Gastroesophageal sphincter (tissue), 4 donors: ENCODE measurements around the gene ATP6V1G2. TPM values are rescaled to one million over a fixed set of nuclear protein-coding genes. Genes with fewer than 3 reads are reported as not detected.

Experiments
- ATAC-seq: fragments of 150-250 bp; one replicate; pipeline ENCODE4 v1.9.1; 2016; ENCODE audit warnings: mild to moderate bottlenecking, moderate library complexity
- H3K27ac ChIP-seq, 4 donors: fragments of 200-600 bp; sonication (generic) in 3 of 4; 1 replicate in 3 of 4; 2 replicates in 1 of 4; pipeline ENCODE4 v1.5.1; 2016 to 2019
- H3K27me3 ChIP-seq: fragments of 200-600 bp; sonication (generic); one replicate; pipeline ENCODE4 v1.5.1; 2019
- H3K36me3 ChIP-seq, 2 donors: fragments of 200-600 bp; sonication (generic); one replicate each; pipeline ENCODE4 v1.5.1; 2019; ENCODE audit warnings: control low read depth in 1 of 2
- H3K4me1 ChIP-seq, 3 donors: fragments of 200-600 bp; sonication (generic); 1 replicate in 2 of 3; 2 replicates in 1 of 3; pipeline ENCODE4 v1.5.1; 2016 to 2019; ENCODE audit warnings: control low read depth in 2 of 3
- H3K4me3 ChIP-seq, 2 donors: fragments of 200-600 bp; sonication (generic); one replicate each; pipeline ENCODE4 v1.5.1; 2019; ENCODE audit warnings: mild to moderate bottlenecking in 1 of 2, moderate library complexity in 1 of 2
- H3K9me3 ChIP-seq, 3 donors: fragments of 200-600 bp; sonication (generic); one replicate each; pipeline ENCODE4 v1.5.1; 2017 to 2019; ENCODE audit warnings: control low read depth in 2 of 3
- EP300 ChIP-seq: sonication (generic); formaldehyde crosslinking; IDR thresholded peaks from one replicate; pipeline ENCODE4 v1.6.1; 2017; ENCODE audit warnings: antibody characterized with exemption, mild to moderate bottlenecking
- POLR2A ChIP-seq, 2 donors: fragments of 450-650 bp; IDR thresholded peaks; one replicate each; pipeline ENCODE4 v1.6.1; 2017; ENCODE audit warnings: antibody characterized with exemption in 2 of 2, mild to moderate bottlenecking in 2 of 2, moderate library complexity in 1 of 2
- POLR2AphosphoS5 ChIP-seq: sonication (generic); formaldehyde crosslinking; IDR thresholded peaks from one replicate; pipeline ENCODE4 v1.6.1; 2017; ENCODE audit warnings: antibody characterized with exemption
- WGBS, 2 donors: methylation state at CpG; one replicate each; pipeline ENCODE4 v1.1.5; 2018; ENCODE audit warnings: low coverage in 1 of 2; 5-methylcytosine and 5-hydroxymethylcytosine counted together
- total RNA-seq, 4 donors: library from RNA; depleted of rRNA; stranded (reverse); fragments of >200 nt; gene quantifications; one replicate each; pipeline ENCODE4 v1.1.0, GENCODE V29; 2016
- TF ChIP-seq, protein P1 (sequence below), 4 experiments: fragments of 200-600 bp in 2 of 4; fragments of 450-650 bp in 2 of 4; sonication (generic) in 1 of 4; IDR thresholded peaks; one replicate each; pipeline ENCODE4 v1.5.1; 2017 to 2019; ENCODE audit warnings: antibody characterized with exemption in 4 of 4, mild to moderate bottlenecking in 2 of 4, moderate library complexity in 2 of 4

ATP6V1G2 gene
- total RNA-seq, 4 donors from 2014 or later: 1.3 to 5.7 (median 2.9) TPM

DNA sequence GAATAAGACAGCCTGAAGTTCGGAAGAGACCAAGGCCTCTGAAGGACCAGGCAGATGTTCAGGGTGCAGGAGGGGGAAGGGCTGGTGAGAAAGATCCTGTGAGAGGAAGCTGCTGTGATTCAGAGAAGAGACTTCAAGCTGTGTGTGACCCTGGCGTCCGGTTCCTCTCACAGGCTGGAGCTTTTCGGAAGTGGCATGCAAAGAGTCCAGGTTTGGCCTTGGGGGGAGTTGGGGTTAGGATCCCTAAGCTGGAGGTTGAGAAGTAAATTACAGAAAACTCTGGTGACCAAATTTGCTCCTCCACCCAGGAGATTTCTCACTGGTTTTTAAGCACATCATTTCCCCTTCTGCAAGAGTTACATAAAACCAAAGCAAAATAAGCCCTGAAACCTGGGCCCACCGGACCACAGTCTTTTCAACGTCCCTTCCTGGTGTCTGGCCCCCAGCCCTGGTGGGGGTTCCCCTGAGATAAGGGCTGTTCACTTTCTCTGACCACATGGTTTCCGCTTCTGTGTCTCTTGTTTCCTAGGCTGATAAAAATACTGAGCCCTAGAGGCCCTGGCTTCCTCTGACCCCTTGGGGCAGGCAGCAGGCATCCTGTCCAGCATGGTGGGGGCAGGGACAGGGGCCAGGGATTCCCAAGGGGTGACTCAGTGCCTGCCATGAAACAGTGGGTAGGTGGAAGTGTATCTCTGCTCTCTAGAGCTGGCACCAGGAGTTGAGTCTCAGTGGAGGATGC lies 13.7 kb upstream of the ATP6V1G2 start:
- no peak for TF ChIP-seq POLR2A (IDR thresholded peaks at IDR 0.05)
- peak; percentile 65 for TF ChIP-seq POLR2AphosphoS5
- Histone ChIP-seq H3K36me3 (peaks cover 0 to 62% of the 10 kb centered on the region in 2 donors), H3K4me3 (no peak overlapping the region), H3K9me3 (no peaks in the 10 kb centered on the region), H3K27ac (peak overlapping the region in 3 of 4 donors; percentile 48 to 64 (median 56)), H3K27me3 (no peaks in the 10 kb centered on the region), H3K4me1 (peaks cover 0 to 39% (median 0%) of the 10 kb centered on the region in 3 donors)
- ATAC-seq: peak; percentile 70
- 66 to 79% methylated on average over 6 to 7 of the region's 7 CpGs for WGBS, 2 donors

- no peaks in the 10 kb centered on the region for H3K9me3 ChIP-seq
- TF ChIP-seq POLR2A (IDR thresholded peaks at IDR 0.05): no peak
- no peak for TF ChIP-seq EP300
- TF ChIP-seq, protein P1, sequence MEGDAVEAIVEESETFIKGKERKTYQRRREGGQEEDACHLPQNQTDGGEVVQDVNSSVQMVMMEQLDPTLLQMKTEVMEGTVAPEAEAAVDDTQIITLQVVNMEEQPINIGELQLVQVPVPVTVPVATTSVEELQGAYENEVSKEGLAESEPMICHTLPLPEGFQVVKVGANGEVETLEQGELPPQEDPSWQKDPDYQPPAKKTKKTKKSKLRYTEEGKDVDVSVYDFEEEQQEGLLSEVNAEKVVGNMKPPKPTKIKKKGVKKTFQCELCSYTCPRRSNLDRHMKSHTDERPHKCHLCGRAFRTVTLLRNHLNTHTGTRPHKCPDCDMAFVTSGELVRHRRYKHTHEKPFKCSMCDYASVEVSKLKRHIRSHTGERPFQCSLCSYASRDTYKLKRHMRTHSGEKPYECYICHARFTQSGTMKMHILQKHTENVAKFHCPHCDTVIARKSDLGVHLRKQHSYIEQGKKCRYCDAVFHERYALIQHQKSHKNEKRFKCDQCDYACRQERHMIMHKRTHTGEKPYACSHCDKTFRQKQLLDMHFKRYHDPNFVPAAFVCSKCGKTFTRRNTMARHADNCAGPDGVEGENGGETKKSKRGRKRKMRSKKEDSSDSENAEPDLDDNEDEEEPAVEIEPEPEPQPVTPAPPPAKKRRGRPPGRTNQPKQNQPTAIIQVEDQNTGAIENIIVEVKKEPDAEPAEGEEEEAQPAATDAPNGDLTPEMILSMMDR (IDR thresholded peaks at IDR 0.05): no peak
- no peak for TF ChIP-seq POLR2AphosphoS5
- H3K27ac ChIP-seq: peak overlapping the region in 3 of 4 donors; percentile 48 to 64 (median 56)
- H3K27me3 ChIP-seq: no peaks in the 10 kb centered on the region
- H3K4me1 ChIP-seq: peaks cover 0 to 39% (median 0%) of the 10 kb centered on the region in 3 donors
- H3K36me3 ChIP-seq: peaks cover 0 to 66% of the 10 kb centered on the region in 2 donors
- 50 to 60% methylated on average over 2 to 3 of the region's 4 CpGs for WGBS, 2 donors
- no peak overlapping the region for H3K4me3 ChIP-seq
- no peak for ATAC-seq
These were observed 13.2 kb upstream of the ATP6V1G2 start for GRCh38 chr6:31559606-31559957.

DNA sequence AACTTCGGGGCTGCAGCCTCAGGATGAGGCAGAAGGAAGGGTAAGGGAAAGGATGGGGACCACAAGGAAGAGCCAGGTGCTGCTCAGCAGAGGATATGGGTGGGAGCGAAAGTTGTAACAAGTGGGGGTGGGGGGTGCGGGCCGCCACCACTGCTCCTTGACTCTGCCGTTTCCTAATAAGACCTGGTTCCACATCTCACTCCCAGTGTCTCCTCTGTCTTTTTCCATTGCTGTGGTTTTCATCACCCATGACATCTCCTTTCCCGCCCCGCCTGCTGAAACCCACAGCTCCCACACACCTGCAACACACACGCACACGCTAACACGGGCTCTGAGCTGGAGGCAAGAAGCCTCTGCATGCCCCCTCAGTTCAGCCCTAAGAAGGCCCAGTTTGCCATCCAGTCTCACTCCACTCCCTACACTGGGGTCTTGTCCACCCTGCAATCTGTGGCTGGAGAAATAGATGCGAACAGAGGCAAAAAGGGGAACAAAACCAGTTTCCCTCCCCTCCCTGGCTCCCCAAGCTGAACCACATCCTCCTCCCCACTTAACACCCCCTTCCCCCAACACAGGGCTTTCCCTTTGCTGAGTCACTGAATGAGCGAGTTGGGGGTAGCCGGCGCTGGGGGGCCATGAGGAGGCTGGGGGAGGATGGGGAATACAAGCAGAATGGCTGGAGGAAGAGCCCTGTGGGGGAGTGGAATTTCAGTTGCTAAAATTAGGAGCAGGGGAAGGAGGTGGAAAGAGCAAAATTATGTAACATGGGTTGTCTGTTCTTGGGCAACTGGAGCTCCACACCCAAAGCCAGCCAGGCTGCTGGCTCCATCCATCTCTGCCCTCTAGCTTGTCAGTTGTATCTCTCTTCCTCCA lies 12.5 kb upstream of the ATP6V1G2 start:
- WGBS, 2 donors: 57 to 83% methylated on average over 4 to 9 of the region's 14 CpGs
- ATAC-seq: peak; percentile 35
- no peak for TF ChIP-seq EP300
- TF ChIP-seq POLR2A (IDR thresholded peaks at IDR 0.05): no peak
- TF ChIP-seq, protein P1 (IDR thresholded peaks at IDR 0.05): no peak
- TF ChIP-seq POLR2AphosphoS5: no peak
- Histone ChIP-seq H3K27me3 (no peaks in the 10 kb centered on the region), H3K36me3 (peaks cover 0 to 66% of the 10 kb centered on the region in 2 donors), H3K9me3 (no peaks in the 10 kb centered on the region), H3K27ac (peak overlapping the region in 3 of 4 donors; percentile 48 to 64 (median 56)), H3K4me1 (peaks cover 0 to 39% (median 0%) of the 10 kb centered on the region in 3 donors), H3K4me3 (no peak overlapping the region)

- Histone ChIP-seq H3K27ac (peak overlapping the region in 1 of 4 donors; percentile 56), H3K4me1 (peaks cover 0 to 39% (median 0%) of the 10 kb centered on the region in 3 donors), H3K36me3 (peaks cover 0 to 72% of the 10 kb centered on the region in 2 donors), H3K4me3 (no peak overlapping the region), H3K27me3 (no peaks in the 10 kb centered on the region), H3K9me3 (no peaks in the 10 kb centered on the region)
- ATAC-seq: no peak
- no peak for TF ChIP-seq EP300
- TF ChIP-seq POLR2AphosphoS5: no peak
- no peak for TF ChIP-seq POLR2A (IDR thresholded peaks at IDR 0.05)
- TF ChIP-seq, protein P1 (IDR thresholded peaks at IDR 0.05): no peak
- WGBS, 2 donors: no CpG with 5 or more reads among the region's 8 CpGs
These were observed 11.9 kb upstream of the ATP6V1G2 start for GRCh38 chr6:31558318-31558625.

- peak overlapping the region in 1 of 4 donors; percentile 56 for H3K27ac ChIP-seq
- no peak overlapping the region for H3K4me3 ChIP-seq
- ATAC-seq: no peak
- H3K27me3 ChIP-seq: no peaks in the 10 kb centered on the region
- peaks cover 0 to 39% (median 0%) of the 10 kb centered on the region in 3 donors for H3K4me1 ChIP-seq
- peaks cover 0 to 77% of the 10 kb centered on the region in 2 donors for H3K36me3 ChIP-seq
- 39 to 100% methylated on average over 3 of the region's 24 CpGs for WGBS, 2 donors
- TF ChIP-seq POLR2A (IDR thresholded peaks at IDR 0.05) (no peak), POLR2AphosphoS5 (no peak)
- no peaks in the 10 kb centered on the region for H3K9me3 ChIP-seq
These were observed 11.3 kb upstream of the ATP6V1G2 start for GRCh38 chr6:31557443-31558317.
